ENCODE results near the gene JADE2. TPM values are rescaled to one million over a fixed set of nuclear protein-coding genes. Genes with fewer than 3 reads are reported as not detected.

JADE2 gene
- total and polyA plus RNA-seq, 2 of the 8 experiments (the other 6 are each of a cell fraction or from before 2014, with no cell fraction given): 19.2 to 55.8 TPM

- no peak for TF ChIP-seq USF2 (IDR thresholded peaks at IDR 0.05; ENCODE audit: low read length)
These were observed 5.0 kb downstream of the JADE2 start (continued) for GRCh38 chr5:134530301-134531077.

All from H1 (cell line).